ENCODE data around the gene NPTXR. TPM values are rescaled to one million over a fixed set of nuclear protein-coding genes. Genes with fewer than 3 reads are reported as not detected.

NPTXR gene
- total RNA-seq, 1 experiment from 2014 or later: 10.4 TPM

DNA sequence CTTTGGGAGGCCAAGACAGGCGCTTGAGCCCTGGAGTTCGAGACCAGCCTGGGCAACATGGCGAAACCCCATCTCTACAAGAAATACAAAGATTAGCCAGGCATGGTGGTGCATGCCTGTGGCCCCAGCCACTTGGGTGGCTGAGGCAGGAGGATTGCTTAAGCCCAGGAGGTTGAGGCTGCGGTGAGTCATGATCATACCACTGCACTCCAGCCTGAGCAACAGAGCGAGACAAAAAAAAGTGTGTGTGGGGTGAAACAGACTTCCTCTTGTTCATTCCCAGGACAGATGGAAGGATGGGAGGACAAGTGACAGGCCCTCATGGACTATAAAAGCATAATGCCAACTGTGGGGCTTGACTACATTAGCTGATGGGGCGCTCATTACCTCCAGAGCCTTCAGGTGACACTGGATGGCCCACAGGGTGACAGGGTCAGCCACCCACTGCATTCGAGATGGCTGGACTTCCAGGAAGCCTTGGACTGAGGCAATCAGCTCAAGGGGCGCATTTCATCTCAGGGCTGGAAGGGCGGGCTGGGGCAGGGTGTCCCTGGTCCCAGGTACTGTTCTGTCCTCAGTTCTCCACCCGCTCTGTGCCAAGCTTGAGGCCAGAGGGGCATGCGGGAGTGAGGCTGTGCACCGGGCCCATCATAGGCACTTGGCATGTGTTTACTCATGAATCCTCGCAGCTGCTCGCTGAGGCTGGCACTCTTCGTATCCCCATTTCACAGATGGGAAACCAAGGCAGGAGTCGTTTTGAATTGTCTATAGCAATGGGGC lies 12.5 kb downstream of the NPTXR start:
- no peaks in the 10 kb centered on the region for H3K36me3 Mint-ChIP-seq
- DNase-seq (ENCODE audit: low spot score) (no peak), ATAC-seq (no peak)
- no peaks in the 10 kb centered on the region for H3K9me3 Mint-ChIP-seq
- ChIA-PET POLR2A (no interaction called here), CTCF (interaction anchor here (0.6 to 2.0 kb wide), 2 partner anchors 62 to 118 kb away, joined by 3 to 6 read pairs; no protein-coding TSS in a partner anchor)
- no peak overlapping the region for H3K4me3 Mint-ChIP-seq
- H3K27me3 Mint-ChIP-seq (ENCODE audit: low read depth): no peaks in the 10 kb centered on the region
- H3K27ac Mint-ChIP-seq: no peak overlapping the region
- no peak for TF ChIP-seq ZNF532 (CRISPR knock-in tag; IDR thresholded peaks at IDR 0.05; ENCODE audit: borderline replicate concordance)
- TF ChIP-seq NR1H2 (CRISPR knock-in tag; IDR thresholded peaks at IDR 0.05): no peak
- TF ChIP-seq, protein P1, sequence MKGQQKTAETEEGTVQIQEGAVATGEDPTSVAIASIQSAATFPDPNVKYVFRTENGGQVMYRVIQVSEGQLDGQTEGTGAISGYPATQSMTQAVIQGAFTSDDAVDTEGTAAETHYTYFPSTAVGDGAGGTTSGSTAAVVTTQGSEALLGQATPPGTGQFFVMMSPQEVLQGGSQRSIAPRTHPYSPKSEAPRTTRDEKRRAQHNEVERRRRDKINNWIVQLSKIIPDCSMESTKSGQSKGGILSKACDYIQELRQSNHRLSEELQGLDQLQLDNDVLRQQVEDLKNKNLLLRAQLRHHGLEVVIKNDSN (CRISPR knock-in tag; IDR thresholded peaks at IDR 0.05): no peak
- TF ChIP-seq, protein P2, sequence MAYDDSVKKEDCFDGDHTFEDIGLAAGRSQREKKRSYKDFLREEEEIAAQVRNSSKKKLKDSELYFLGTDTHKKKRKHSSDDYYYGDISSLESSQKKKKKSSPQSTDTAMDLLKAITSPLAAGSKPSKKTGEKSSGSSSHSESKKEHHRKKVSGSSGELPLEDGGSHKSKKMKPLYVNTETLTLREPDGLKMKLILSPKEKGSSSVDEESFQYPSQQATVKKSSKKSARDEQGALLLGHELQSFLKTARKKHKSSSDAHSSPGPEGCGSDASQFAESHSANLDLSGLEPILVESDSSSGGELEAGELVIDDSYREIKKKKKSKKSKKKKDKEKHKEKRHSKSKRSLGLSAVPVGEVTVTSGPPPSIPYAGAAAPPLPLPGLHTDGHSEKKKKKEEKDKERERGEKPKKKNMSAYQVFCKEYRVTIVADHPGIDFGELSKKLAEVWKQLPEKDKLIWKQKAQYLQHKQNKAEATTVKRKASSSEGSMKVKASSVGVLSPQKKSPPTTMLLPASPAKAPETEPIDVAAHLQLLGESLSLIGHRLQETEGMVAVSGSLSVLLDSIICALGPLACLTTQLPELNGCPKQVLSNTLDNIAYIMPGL (CRISPR knock-in tag; IDR thresholded peaks at IDR 0.05): no peak
- TF ChIP-seq ZNF416 (CRISPR knock-in tag; IDR thresholded peaks at IDR 0.05): no peak
- peaks cover 11% of the 10 kb centered on the region for H3K4me1 Mint-ChIP-seq

DNA sequence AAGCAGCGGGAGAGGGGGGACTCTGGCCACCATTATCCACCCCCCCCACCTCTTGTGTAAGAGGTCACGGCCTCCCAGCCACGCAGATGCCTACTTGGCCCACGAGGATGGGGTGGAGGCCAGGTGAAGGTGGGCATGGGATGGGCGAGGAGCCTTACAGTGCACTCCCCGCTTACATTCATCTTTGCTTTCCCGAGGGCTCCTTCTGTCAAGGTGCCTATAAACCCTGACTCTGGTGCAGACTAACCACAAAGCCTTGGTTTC lies 13.1 kb downstream of the NPTXR start:
- ChIA-PET CTCF (no interaction called here), POLR2A (no interaction called here)
- Mint-ChIP-seq H3K27me3 (ENCODE audit: low read depth) (no peaks in the 10 kb centered on the region), H3K36me3 (no peaks in the 10 kb centered on the region), H3K9me3 (no peaks in the 10 kb centered on the region), H3K27ac (no peak overlapping the region), H3K4me3 (no peak overlapping the region), H3K4me1 (peaks cover 5% of the 10 kb centered on the region)
- no peak for TF ChIP-seq PRRX2 (CRISPR knock-in tag; IDR thresholded peaks at IDR 0.05)
- TF ChIP-seq ELF4 (CRISPR knock-in tag; IDR thresholded peaks at IDR 0.05; ENCODE audit: low read depth): no peak
- no peak for TF ChIP-seq IRF2 (CRISPR knock-in tag; IDR thresholded peaks at IDR 0.05; ENCODE audit: borderline replicate concordance, low read depth)
- TF ChIP-seq ZNF121 (CRISPR knock-in tag; IDR thresholded peaks at IDR 0.05): no peak
- TF ChIP-seq NR3C1 (CRISPR knock-in tag; conservative IDR thresholded peaks at IDR 0.05; ENCODE audit: low read depth): no peak
- TF ChIP-seq ZNF423 (CRISPR knock-in tag; IDR thresholded peaks at IDR 0.05): no peak
- no peak for TF ChIP-seq EMX1 (CRISPR knock-in tag; IDR thresholded peaks at IDR 0.05)
- TF ChIP-seq, protein P3, sequence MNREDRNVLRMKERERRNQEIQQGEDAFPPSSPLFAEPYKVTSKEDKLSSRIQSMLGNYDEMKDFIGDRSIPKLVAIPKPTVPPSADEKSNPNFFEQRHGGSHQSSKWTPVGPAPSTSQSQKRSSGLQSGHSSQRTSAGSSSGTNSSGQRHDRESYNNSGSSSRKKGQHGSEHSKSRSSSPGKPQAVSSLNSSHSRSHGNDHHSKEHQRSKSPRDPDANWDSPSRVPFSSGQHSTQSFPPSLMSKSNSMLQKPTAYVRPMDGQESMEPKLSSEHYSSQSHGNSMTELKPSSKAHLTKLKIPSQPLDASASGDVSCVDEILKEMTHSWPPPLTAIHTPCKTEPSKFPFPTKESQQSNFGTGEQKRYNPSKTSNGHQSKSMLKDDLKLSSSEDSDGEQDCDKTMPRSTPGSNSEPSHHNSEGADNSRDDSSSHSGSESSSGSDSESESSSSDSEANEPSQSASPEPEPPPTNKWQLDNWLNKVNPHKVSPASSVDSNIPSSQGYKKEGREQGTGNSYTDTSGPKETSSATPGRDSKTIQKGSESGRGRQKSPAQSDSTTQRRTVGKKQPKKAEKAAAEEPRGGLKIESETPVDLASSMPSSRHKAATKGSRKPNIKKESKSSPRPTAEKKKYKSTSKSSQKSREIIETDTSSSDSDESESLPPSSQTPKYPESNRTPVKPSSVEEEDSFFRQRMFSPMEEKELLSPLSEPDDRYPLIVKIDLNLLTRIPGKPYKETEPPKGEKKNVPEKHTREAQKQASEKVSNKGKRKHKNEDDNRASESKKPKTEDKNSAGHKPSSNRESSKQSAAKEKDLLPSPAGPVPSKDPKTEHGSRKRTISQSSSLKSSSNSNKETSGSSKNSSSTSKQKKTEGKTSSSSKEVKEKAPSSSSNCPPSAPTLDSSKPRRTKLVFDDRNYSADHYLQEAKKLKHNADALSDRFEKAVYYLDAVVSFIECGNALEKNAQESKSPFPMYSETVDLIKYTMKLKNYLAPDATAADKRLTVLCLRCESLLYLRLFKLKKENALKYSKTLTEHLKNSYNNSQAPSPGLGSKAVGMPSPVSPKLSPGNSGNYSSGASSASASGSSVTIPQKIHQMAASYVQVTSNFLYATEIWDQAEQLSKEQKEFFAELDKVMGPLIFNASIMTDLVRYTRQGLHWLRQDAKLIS (CRISPR knock-in tag; IDR thresholded peaks at IDR 0.05; ENCODE audit: borderline replicate concordance): no peak
- TF ChIP-seq ZBTB21 (CRISPR knock-in tag; IDR thresholded peaks at IDR 0.05; ENCODE audit: borderline replicate concordance): no peak
- no peak for TF ChIP-seq FOXK1 (CRISPR knock-in tag; IDR thresholded peaks at IDR 0.05)
- no peak for TF ChIP-seq TCF7 (CRISPR knock-in tag; IDR thresholded peaks at IDR 0.05; ENCODE audit: low read depth)
- no peak for TF ChIP-seq CBFB (CRISPR knock-in tag; IDR thresholded peaks at IDR 0.05; ENCODE audit: low read depth)
- TF ChIP-seq ESRRA (CRISPR knock-in tag; IDR thresholded peaks at IDR 0.05; ENCODE audit: borderline replicate concordance): no peak
- TF ChIP-seq JUN (CRISPR knock-in tag; IDR thresholded peaks at IDR 0.05): no peak
- no peak for TF ChIP-seq MYBL2 (CRISPR knock-in tag; IDR thresholded peaks at IDR 0.05)
- TF ChIP-seq MLX (CRISPR knock-in tag; IDR thresholded peaks at IDR 0.05): no peak
- TF ChIP-seq TP53 (CRISPR knock-in tag; IDR thresholded peaks at IDR 0.05): no peak
- no peak for TF ChIP-seq ZNF317 (CRISPR knock-in tag; IDR thresholded peaks at IDR 0.05; ENCODE audit: borderline replicate concordance, low read depth)
- no peak for TF ChIP-seq ZNF396 (CRISPR knock-in tag; IDR thresholded peaks at IDR 0.05; ENCODE audit: borderline replicate concordance)
- no peak for TF ChIP-seq OVOL2 (CRISPR knock-in tag; IDR thresholded peaks at IDR 0.05; ENCODE audit: borderline replicate concordance)
- no peak for ATAC-seq
- no peak for DNase-seq (ENCODE audit: low spot score)

All from WTC11 (cell line).